HG03565 (cell line): Measurements from ENCODE around the gene KRT28.
"Not testable (repeated sequence)": the region's sequence is repeated elsewhere in the genome, so short reads cannot be mapped to it uniquely, and the experiment has no call there.

Source experiments
- ATAC-seq: cut with Tn5 transposase; IDR thresholded peaks from one replicate; pipeline ENCODE4 v1.9.1; 2021; ENCODE audit warnings: mild to moderate bottlenecking, moderate library complexity; ENCODE audit not compliant: unreplicated experiment

Gene KRT28

GRCh38 chr17:40782450-40782849 is 17.3 kb downstream of the KRT28 start, which contains the start of gene KRT27:
Gene KRT27, minus strand, starts transcription at chr17:40782550. Its CDS starts 57 bp downstream, at chr17:40782493.
- no peak for ATAC-seq

DNA sequence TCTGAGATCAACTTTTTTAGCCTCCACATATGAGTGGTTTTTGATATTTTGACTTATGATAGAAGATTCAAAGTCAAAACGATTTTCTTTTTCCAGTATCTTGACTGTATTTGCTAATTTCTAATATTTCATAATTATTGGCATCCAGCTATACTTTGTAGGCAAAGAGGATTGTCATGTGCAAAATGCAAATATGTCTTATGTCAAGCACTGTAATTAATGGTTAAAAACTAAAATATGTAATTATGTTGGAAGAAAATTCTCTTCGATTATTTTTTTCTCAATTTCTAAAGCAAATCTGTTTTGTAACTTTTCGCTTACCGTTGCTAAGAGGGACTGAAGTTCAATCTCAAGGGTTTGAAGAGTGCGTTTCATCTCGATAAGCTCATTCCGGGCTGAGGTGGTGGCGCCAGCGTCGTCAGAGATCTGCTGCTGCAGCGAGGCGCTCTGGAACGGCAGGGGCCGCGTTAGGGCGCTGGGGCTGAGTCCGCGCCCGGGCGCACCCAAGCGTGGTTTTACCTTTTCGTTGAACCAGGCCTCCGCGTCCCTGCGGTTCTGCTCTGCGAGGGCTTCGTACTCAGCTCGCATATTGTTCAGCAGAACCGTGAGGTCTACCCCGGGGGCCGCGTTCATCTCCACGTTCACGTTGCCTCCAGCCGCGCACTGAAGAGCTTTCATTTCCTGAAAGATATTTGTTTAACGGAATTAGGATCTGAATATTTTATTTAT is 20.4 kb downstream of the KRT28 start:
- no peak for ATAC-seq

- ATAC-seq: no peak
Measured at GRCh38 chr17:40778461-40778860, 21.3 kb downstream of the KRT28 start.

DNA sequence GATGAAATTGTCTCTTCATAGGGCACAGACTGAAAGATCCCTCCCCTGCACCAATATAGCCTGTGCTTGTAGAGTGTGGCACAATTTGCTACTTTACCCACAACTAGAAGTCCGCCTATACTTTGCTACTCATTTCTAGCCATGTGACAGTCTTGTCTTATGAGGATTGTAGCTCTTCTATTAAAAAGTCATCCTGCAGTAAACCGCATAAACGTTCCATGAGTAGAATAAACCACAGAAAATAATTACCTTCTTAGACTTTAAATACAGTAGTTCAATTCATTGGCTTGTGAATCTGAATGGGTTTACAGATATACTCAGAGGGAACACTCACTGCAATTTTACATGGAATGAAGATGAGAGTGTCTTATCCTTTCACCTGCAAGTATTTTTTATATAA is 21.8 kb downstream of the KRT28 start:
- no peak for ATAC-seq

DNA sequence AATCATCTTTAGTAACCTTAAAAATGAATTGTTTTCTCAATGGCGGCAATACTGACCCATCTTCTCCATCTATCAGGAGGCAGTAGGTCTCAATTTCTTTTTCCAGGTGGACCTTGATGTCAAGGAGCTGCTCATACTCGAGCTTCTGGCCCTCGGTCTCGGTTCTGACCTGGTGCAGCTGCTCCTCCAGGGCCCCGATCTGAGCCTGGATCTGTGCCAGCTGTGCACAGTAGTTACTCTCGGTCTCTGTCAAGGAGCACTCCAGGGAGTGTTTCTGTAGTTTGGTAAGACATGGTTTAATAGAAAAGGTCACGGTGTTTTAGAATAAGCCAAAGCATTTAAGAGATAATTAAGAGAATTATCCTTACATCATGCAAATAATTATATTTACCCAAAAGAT is 22.3 kb downstream of the KRT28 start:
- no peak for ATAC-seq

GRCh38 chr17:40775945-40776344 is 23.8 kb downstream of the KRT28 start:
- ATAC-seq: no peak

DNA sequence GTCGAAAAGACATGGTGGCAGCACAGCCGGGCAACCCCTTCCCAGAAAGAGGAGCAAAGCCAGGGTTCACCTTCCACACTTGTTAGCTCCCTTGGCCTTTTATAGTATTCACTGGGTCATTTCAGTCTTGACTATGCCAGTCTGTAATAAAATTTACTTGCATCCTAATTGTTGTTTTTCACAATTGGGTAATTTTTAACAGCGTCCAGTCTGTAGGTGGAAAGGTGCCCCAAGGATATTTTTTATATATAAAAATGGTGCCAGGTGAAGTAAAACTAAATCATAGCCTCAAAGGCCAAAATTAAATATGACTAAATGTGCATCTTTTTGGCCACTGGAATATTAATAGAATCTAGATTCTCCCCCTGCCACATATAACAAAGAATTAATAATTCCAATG is 27.7 kb downstream of the KRT28 start, which contains the start of gene KRT26:
Gene KRT26 (minus strand): TSS at position 101 of the 400 bp plus-strand sequence. CDS start 88 bp downstream, at position 13.
- ATAC-seq: no peak

DNA sequence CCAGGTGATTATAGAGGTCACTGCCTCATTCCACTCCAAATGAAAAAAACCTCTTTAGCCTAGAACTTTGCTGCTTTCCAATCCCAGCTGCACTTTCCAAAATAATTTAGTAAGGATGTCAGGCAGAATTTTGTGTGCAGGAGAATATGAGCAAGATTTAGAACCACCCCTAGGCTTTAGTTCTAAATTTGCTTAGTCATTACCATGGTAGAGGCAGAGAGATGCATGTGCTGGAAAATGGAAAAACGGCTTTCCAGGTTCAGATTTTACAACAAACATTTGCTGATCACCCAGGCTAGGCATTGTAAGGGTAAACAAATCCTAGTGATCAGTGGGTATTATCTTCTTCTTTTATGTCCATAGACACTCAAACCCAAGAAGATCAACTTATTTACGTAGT is 34.1 kb downstream of the KRT28 start:
- no peak for ATAC-seq

DNA sequence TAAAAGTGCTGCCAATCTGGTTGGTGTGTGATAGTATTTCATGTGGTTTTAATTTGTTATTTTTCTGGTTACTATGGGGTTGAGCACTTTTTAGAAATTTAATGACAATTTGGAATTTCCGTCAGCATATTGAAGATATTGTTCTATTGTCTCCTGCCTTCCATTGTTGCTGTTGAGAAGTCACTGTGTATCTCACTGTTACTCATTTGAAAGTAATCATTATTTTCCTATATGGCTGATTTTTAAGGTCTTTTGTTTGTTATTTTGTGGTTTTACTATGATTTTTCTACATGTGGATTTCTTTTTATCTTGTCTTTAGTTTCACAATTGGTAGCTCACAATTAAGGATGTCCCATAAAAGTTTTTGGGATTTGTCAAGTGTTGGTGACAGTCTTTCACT is 36.0 kb downstream of the KRT28 start:
- no peak for ATAC-seq

DNA sequence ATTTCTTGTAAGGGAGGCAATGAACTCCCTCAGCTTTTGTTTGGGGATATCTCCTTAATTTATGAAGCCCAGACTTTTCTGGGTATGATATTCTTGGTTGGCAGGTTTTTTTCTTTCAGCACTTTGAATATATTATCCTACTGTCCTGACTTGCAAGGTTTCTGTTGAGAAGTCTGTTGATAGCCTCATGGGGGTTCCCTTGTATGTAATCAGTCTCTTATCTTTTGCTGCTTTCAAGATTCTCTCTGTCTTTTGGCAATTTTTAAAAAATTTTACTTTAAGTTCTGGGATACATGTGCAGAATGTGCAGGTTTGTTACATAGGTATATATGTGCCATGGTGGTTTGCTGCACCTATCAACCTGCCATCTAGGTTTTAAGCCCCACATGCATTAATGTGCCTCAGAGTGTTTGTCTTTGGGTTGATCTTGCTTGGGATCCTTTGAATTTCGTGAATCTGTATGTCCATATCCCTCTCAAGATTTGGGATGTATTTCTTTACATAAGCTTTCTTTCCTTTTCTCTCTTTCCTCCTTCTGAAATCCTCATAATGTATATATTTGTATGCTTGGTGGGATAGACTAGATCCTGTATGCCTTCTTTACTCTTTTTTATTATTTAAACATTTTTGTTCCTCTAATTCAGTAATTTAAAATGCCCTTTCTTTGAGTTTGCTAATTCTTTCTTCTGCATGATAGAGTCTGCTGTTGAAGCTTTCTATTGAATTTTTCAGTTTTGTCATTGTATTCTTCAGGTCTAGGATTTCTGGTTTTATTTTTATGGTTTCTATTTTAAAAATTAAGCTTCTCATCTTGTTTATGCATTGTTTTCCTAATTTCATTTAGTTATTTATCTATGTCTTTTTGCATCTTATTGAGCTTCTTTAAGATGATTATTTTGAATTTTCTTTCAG is 39.4 kb downstream of the KRT28 start:
- no peak for ATAC-seq

- ATAC-seq: no peak
Measured at GRCh38 chr17:40755231-40755630, 44.5 kb downstream of the KRT28 start, which contains the start of gene KRT25. Gene KRT25, minus strand, starts transcription at chr17:40755331. Its CDS starts 60 bp downstream, at chr17:40755271.

- no peak for ATAC-seq
Measured at GRCh38 chr17:40753804-40754203, 46.0 kb downstream of the KRT28 start.

- ATAC-seq: no peak
Measured at GRCh38 chr17:40751065-40751464, 48.7 kb downstream of the KRT28 start.

GRCh38 chr17:40750391-40750790 is 49.4 kb downstream of the KRT28 start:
- ATAC-seq: no peak

DNA sequence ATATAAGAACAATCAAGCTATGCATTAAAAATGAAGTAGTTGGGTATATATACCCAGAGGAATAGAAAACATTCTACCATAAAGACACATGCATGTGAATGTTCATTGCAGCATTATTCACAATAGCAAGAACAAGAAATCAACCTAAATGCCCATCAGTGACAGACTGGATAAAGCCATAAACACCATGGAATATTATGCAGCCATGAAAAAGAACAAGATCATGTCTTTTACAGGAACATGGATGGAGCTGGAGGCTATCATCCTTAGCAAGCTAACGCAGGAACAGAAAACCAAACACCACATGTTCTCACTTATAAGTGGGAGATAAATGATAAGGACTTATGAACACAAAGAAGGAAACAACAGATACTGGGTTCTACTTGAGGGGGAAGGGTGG is 51.1 kb downstream of the KRT28 start:
- not testable (repeated sequence) for ATAC-seq
